Skeletal muscle tissue (tissue), 4 donors: ENCODE data around the gene SUSD6. TPM values are rescaled to one million over a fixed set of nuclear protein-coding genes. Genes with fewer than 3 reads are reported as not detected.

Experiments
- H3K27ac ChIP-seq: one replicate; pipeline ENCODE4 v1.7.0; 2013; ENCODE audit warnings: mild to moderate bottlenecking, low read depth, low read length, inconsistent platforms
- H3K27me3 ChIP-seq, 3 donors: one replicate each; pipeline ENCODE4 v1.7.0; 2013; ENCODE audit warnings: low read length in 3 of 3; ENCODE audit not compliant: control insufficient read depth in 3 of 3, insufficient read depth in 3 of 3
- H3K36me3 ChIP-seq, 3 donors: one replicate each; pipeline ENCODE4 v1.7.0; 2013; ENCODE audit warnings: low read length in 3 of 3; ENCODE audit not compliant: control insufficient read depth in 3 of 3, insufficient read depth in 3 of 3
- H3K4me1 ChIP-seq, 3 donors: one replicate each; pipeline ENCODE4 v1.7.0; 2013; ENCODE audit warnings: low read length in 3 of 3, mild to moderate bottlenecking in 3 of 3; ENCODE audit not compliant: control insufficient read depth in 3 of 3, insufficient read depth in 3 of 3
- H3K4me3 ChIP-seq, 3 donors: one replicate each; pipeline ENCODE4 v1.7.0; 2013; ENCODE audit warnings: low read length in 3 of 3
- H3K9ac ChIP-seq, 3 donors: one replicate each; pipeline ENCODE4 v1.7.0; 2013; ENCODE audit warnings: low read length in 3 of 3, mild to moderate bottlenecking in 3 of 3, moderate library complexity in 2 of 3, low read depth in 1 of 3
- H3K9me3 ChIP-seq, 3 donors: one replicate each; pipeline ENCODE4 v1.7.0; 2013; ENCODE audit warnings: low read length in 3 of 3; ENCODE audit not compliant: control insufficient read depth in 3 of 3
- total RNA-seq: library from RNA; depleted of rRNA; stranded (reverse); fragments of >200 nt; gene quantifications from one replicate; pipeline ENCODE4 v1.2.3, GENCODE V29; 2014
- donor health status: Osteomylitis.

SUSD6 gene
- total RNA-seq, 1 donor from 2014 or later = 10.4 TPM

DNA sequence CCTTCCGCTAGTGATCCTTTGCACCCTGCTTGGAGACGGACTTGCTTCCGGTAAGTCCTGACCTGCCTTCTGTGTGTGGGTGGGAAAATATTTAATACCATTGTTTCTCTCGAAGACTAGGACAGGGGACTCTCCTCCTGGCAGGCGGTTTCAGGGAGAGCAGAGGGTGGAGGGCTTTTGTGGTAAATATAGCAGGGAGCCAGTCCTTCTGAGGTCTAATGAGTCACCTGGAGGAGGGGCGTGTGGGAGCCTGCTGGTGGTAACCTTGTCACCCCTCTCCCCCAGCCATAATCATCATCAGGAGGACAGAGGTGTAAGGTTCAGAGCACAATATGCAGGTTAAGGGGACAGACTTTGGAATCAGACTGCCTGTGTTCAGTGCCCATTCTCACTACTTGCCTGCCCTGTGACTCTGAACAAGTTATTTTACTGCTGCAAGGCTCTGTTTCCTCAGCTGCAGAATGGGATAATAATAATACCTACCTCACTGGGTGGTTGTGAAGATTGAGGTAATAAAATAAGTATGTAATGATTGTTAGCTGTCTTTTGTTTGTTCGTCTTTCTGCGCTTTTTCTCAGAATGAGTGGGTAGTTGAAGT is 47.4 kb downstream of the SUSD6 start:
- H3K4me3 ChIP-seq = no peak overlapping the region
- no peaks in the 10 kb centered on the region for H3K9me3 ChIP-seq
- peaks cover 6 to 15% (median 10%) of the 10 kb centered on the region in 3 donors for H3K36me3 ChIP-seq
- H3K9ac ChIP-seq = no peak overlapping the region
- H3K4me1 ChIP-seq = peaks cover 36 to 58% (median 40%) of the 10 kb centered on the region in 3 donors
- H3K27ac ChIP-seq = no peak overlapping the region
- no peaks in the 10 kb centered on the region for H3K27me3 ChIP-seq

DNA sequence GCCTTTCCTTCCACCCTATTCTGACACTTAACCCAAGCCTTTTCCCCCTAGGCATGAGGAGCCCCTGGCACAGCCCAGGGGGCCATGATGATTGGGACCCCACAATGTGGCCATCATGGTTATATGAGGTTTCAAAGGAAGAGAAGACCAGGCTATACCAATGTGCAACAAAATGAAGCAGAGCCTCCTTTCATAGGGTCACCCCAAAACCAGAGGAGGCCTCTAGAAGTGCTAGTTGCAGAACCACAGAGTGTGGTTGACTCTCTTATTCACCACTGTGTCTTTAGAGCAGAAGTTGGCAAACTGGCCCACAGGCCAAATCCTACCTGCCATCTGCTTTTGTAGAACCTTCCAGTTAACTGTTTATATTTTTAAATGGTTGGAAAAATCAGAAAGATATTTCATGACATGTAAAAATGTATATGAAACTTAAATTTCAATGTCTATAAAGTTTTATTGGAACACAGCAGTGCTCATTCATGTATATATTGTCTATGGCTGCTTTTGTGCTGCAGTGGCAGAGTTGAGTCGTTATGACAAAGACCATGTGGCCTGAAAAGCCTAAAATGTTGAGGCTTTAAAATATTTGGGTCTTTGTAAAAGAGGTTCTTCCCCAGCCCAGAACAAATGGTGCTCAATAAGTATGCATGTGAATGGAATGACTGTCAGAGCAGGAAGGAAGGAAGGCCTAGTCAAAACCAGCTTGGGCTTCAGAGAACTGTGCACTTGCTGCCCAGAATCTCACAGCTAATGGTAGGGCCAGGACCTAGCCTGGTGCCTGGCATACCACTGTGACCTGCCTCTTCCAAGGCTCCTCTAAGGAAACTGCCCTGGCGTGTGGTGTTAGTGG is 49.2 kb downstream of the SUSD6 start:
- Histone ChIP-seq H3K4me3 (no peak overlapping the region), H3K9me3 (no peaks in the 10 kb centered on the region), H3K27me3 (no peaks in the 10 kb centered on the region), H3K36me3 (peaks cover 6 to 15% (median 10%) of the 10 kb centered on the region in 3 donors), H3K9ac (no peak overlapping the region), H3K27ac (no peak overlapping the region), H3K4me1 (peaks cover 43 to 67% (median 48%) of the 10 kb centered on the region in 3 donors)

DNA sequence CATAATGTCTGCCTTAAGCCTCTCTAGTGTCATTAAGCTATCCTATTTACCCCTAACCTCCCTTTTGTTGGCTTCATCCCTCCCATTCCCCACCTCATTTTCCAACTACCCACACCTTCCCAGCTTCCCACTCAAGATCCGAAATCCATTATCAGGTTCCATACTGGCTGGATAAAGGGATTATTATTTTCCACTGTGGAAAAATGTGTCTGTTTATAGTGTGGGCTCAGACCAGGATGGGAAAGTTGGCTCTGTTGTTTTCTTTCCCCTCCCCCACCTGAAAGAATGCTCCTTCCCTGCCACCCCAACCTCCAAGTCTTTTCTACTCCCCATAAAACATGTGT is 49.8 kb downstream of the SUSD6 start:
- Histone ChIP-seq H3K27me3 (no peaks in the 10 kb centered on the region), H3K36me3 (peaks cover 6 to 15% (median 10%) of the 10 kb centered on the region in 3 donors), H3K27ac (peak overlapping the region; percentile 5), H3K9me3 (no peaks in the 10 kb centered on the region), H3K4me1 (peaks cover 49 to 70% (median 54%) of the 10 kb centered on the region in 3 donors), H3K4me3 (no peak overlapping the region), H3K9ac (no peak overlapping the region)

DNA sequence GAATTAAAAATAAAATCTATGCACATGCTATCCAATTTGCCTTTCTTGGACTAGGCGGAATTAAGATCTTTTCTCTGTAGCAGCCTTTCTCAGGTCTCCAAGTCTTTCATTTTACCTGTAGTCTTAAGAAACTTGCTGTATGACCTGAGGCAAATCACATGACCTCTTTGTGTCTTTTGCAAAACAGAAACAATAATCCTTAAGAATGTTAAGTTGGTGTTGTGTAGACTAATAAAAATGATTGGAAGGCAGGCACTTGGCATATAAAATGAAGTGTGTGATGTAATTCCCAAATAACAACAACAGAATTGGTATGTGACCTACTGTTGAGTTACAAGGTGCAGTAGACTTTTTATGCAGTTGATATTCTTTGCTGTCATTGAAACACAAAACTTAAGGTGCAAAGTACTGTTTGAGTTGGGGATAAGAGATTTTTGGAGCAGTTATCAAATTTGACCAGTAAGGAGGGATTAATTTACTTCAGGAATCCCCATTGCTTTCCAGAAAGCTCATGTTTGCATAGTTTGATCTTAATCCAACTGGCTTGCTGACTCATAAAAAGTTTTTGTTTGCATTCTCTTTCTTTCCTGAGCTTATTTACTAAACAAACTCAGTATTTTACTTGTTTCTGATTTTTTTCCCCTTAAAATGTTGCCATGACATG is 51.4 kb downstream of the SUSD6 start:
- Histone ChIP-seq H3K36me3 (peaks cover 6 to 15% (median 10%) of the 10 kb centered on the region in 3 donors), H3K27me3 (no peaks in the 10 kb centered on the region), H3K9me3 (no peaks in the 10 kb centered on the region), H3K4me3 (no peak overlapping the region), H3K27ac (peak overlapping the region; percentile 39), H3K4me1 (peaks cover 52 to 71% (median 58%) of the 10 kb centered on the region in 3 donors), H3K9ac (no peak overlapping the region)

DNA sequence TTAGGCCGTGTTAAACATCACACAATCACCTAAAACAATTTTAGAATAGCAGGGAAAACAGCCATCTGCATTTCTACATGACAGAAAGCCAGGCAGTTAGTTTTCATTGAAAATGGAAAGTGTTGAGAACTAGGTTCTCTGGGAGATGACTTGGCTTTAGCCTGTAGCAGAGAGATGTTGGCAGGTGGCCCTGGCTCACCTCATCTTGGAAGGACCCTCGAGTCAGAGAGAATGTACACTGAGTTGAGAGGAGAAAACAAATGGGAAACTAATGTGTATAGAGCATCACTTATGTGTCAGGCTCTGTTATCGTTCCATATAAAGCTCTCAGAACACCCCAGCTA is 51.9 kb downstream of the SUSD6 start:
- no peaks in the 10 kb centered on the region for H3K27me3 ChIP-seq
- no peak overlapping the region for H3K4me3 ChIP-seq
- H3K9me3 ChIP-seq = no peaks in the 10 kb centered on the region
- peak overlapping the region; percentile 39 for H3K27ac ChIP-seq
- H3K4me1 ChIP-seq = peaks cover 50 to 66% (median 57%) of the 10 kb centered on the region in 3 donors
- no peak overlapping the region for H3K9ac ChIP-seq
- H3K36me3 ChIP-seq = peaks cover 6 to 15% (median 10%) of the 10 kb centered on the region in 3 donors

DNA sequence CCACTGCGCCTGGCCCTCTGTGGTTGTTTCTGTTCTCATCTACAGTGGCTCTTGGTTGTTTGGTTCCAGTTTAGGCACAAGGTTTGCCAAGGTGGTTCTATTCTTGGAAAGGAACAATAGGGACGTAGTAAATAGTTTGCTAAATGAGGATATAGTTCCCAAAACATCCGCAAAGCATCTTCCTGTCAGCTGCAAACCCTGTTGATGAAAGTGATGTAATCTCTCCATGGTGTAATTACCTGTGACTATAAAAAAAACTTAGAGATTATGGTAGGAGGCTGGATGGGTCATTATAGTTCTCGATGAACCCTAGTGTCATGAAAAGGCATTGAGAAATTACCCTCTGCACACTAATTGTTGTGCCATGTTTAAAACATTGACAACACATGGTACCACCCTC is 52.9 kb downstream of the SUSD6 start:
- H3K9me3 ChIP-seq = no peaks in the 10 kb centered on the region
- no peak overlapping the region for H3K4me3 ChIP-seq
- peaks cover 4 to 11% (median 5%) of the 10 kb centered on the region in 3 donors for H3K36me3 ChIP-seq
- no peaks in the 10 kb centered on the region for H3K27me3 ChIP-seq
- no peak overlapping the region for H3K9ac ChIP-seq
- H3K27ac ChIP-seq = peak overlapping the region; percentile 57
- peaks cover 46 to 62% (median 54%) of the 10 kb centered on the region in 3 donors for H3K4me1 ChIP-seq

DNA sequence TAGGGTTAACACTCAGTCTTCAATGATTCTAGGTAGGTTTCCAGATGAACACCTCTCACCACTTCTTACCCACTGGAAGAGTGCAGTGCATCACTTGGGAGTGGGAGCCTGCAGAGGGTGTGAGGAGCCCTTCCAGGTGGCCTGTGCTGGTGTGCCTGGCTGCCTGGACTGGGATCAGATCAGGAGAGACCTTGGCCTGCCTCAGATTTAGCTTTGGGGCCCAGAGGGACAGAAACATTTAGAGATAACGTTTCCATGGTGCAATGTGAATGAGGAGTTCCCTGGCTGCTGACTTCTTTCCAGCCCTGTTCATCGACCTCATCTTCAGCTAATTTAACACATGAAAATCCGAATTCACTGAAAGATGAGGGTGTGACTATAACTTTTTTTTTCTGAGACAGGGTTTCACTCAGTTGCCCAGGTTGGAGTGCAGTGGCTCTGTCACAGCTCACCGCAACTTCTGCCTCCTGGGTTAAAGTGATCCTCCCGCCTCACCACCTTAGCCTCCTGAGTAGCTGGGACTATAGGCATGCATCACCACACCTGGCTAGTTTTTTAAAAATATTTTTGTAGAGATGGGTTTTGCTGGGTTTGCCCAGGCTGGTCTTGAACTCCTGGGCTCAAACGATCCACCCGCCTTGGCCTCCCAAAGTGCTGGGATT is 53.6 kb downstream of the SUSD6 start:
- no peak overlapping the region for H3K9ac ChIP-seq
- H3K4me1 ChIP-seq = peaks cover 53 to 66% (median 60%) of the 10 kb centered on the region in 3 donors

DNA sequence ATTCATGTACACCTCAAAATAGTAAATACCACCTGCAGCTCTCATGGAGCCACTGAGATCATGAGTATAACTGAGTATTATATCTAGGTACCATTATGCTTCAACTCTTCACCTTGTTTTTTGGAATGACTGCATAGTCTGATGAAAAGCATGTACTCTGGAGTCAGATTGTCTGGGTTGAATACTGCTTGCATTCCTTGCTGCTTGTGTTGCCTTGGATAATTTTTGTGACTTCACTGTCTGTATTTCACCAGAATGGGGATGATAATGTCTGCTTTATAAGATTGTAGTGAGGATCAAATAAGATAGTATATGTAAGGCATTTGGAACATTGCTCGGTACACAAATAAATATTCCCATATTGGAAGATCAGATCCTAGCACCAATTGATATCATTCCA is 54.2 kb downstream of the SUSD6 start:
- Histone ChIP-seq H3K27me3 (no peaks in the 10 kb centered on the region), H3K9me3 (no peaks in the 10 kb centered on the region), H3K4me3 (no peak overlapping the region), H3K36me3 (no peaks in the 10 kb centered on the region), H3K4me1 (peaks cover 59 to 72% (median 66%) of the 10 kb centered on the region in 3 donors), H3K9ac (no peak overlapping the region), H3K27ac (peak overlapping the region; percentile 57)

More for the DNA sequence above, 53.6 kb downstream of the SUSD6 start:
- Histone ChIP-seq H3K9me3 (no peaks in the 10 kb centered on the region), H3K27ac (peak overlapping the region; percentile 57), H3K4me3 (no peak overlapping the region), H3K36me3 (peaks cover 0 to 4% (median under 1%) of the 10 kb centered on the region in 3 donors), H3K27me3 (no peaks in the 10 kb centered on the region)

DNA sequence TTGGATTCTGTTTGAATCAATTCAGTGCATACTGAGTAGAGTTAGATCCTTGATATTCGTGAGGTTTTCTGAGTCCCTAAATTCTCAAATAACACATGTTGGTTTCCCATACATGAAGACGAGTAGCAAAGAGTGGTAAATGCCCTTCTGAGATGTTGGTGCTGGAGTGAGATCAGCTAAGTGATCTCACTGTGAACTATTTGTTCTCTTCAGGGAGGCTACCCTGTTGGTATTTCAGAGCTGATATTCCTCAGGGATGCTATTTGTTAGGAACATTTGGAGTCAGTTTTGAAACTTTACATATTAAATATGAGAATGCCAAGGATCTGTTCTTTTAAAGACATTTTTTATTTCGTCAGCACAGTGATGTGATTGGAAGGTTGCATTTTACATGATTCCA is 54.7 kb downstream of the SUSD6 start:
- Histone ChIP-seq H3K4me3 (no peak overlapping the region), H3K36me3 (no peaks in the 10 kb centered on the region), H3K27ac (peak overlapping the region; percentile 57), H3K9me3 (no peaks in the 10 kb centered on the region), H3K27me3 (no peaks in the 10 kb centered on the region), H3K9ac (no peak overlapping the region), H3K4me1 (peaks cover 64 to 72% (median 66%) of the 10 kb centered on the region in 3 donors)
